Posterior vena cava (tissue), 2 donors: ENCODE measurements around the gene CAPN15. TPM values are rescaled to one million over a fixed set of nuclear protein-coding genes. Genes with fewer than 3 reads are reported as not detected.

Experiments used
- DNase-seq: peaks from one replicate; pipeline ENCODE4 v3.0.0-alpha.2; 2020; ENCODE audit warnings: low spot score
- intact Hi-C, 2 donors: fragments of 100-400 bp; cut with DNase I; formaldehyde crosslinking; loops; one replicate each; pipeline versions ENCODE4 v1.14.1 to v1.14.2; 2022 to 2023
- total RNA-seq, 2 donors: library from RNA; stranded (reverse); fragmentation: NEBNext Ultra II Directional; extraction: Animal tissue kit (Norgen Biotek cat#: 25700); gene quantifications; one replicate each; pipeline ENCODE4 v1.2.1, GENCODE V29; 2021
- donor health status: DM: yes; HTN: yes; CAD: no.
- donor health status: DM: yes; HTN: yes; CAD: no.

The CAPN15 gene
- total RNA-seq, 2 donors from 2014 or later: 23.3 to 26.6 TPM

GRCh38 chr16:567373-568256 is 40.1 kb downstream of the CAPN15 start:
- intact Hi-C loops: no loop called here
- no peak for DNase-seq

GRCh38 chr16:568401-569258 is 41.1 kb downstream of the CAPN15 start:
- intact Hi-C loops: no loop called here
- no peak for DNase-seq

- peak; percentile 90 for DNase-seq
- intact Hi-C loops: no loop called here
These were observed 42.1 kb downstream of the CAPN15 start, which contains the start of gene PIGQ for GRCh38 chr16:569445-570254. PIGQ (plus strand) TSS chr16:569968; CDS start chr16:574075, 4,107 bp downstream.

- intact Hi-C loops: no loop called here
- DNase-seq: no peak
These were observed 45.5 kb downstream of the CAPN15 start for GRCh38 chr16:572865-573650.

GRCh38 chr16:574021-574760 is 46.7 kb downstream of the CAPN15 start:
- no peak for DNase-seq
- intact Hi-C loops: no loop called here

GRCh38 chr16:575354-576196 is 48.1 kb downstream of the CAPN15 start:
- intact Hi-C loops: loop anchor here in 1 of 2 donors (5.0 kb wide), 1 partner anchor 87 kb away; no protein-coding TSS in a partner anchor
- no peak for DNase-seq

- intact Hi-C loops: loop anchor here in 1 of 2 donors (5.0 kb wide), 1 partner anchor 86 kb away; no protein-coding TSS in a partner anchor
- no peak for DNase-seq
These were observed 48.8 kb downstream of the CAPN15 start for GRCh38 chr16:576197-576822.

GRCh38 chr16:576823-577201 is 49.3 kb downstream of the CAPN15 start:
- intact Hi-C loops: loop anchor here in 1 of 2 donors (5.0 kb wide), 1 partner anchor 85 kb away; no protein-coding TSS in a partner anchor

GRCh38 chr16:577796-578195 is 50.3 kb downstream of the CAPN15 start:
- no peak for DNase-seq
- intact Hi-C loops: loop anchor here (1.0 to 5.0 kb wide), 2 partner anchors 22 to 85 kb away; no protein-coding TSS in a partner anchor

More at GRCh38 chr16:576823-577201, 49.3 kb downstream of the CAPN15 start:
- DNase-seq: no peak

- intact Hi-C loops: loop anchor here (1.0 to 5.0 kb wide), 2 partner anchors 23 to 84 kb away; no protein-coding TSS in a partner anchor
- DNase-seq: no peak
These were observed 50.8 kb downstream of the CAPN15 start for GRCh38 chr16:578232-578869.

GRCh38 chr16:578870-579405 is 51.4 kb downstream of the CAPN15 start:
- peak; percentile 92 for DNase-seq
- intact Hi-C loops: loop anchor here (1.0 to 5.0 kb wide), 2 partner anchors 24 to 83 kb away; no protein-coding TSS in a partner anchor

- DNase-seq: no peak
- intact Hi-C loops: no loop called here
These were observed 52.8 kb downstream of the CAPN15 start for GRCh38 chr16:580141-580945.

GRCh38 chr16:580946-581498 is 53.5 kb downstream of the CAPN15 start:
- intact Hi-C loops: no loop called here
- DNase-seq: no peak

GRCh38 chr16:582218-582613 is 54.7 kb downstream of the CAPN15 start:
- intact Hi-C loops: no loop called here
- DNase-seq: no peak
